Measurements from ENCODE around the gene LRRC8D.
A peak's percentile ranks its signal among the peaks of the same experiment; 100 is the strongest.

Gene LRRC8D

DNA sequence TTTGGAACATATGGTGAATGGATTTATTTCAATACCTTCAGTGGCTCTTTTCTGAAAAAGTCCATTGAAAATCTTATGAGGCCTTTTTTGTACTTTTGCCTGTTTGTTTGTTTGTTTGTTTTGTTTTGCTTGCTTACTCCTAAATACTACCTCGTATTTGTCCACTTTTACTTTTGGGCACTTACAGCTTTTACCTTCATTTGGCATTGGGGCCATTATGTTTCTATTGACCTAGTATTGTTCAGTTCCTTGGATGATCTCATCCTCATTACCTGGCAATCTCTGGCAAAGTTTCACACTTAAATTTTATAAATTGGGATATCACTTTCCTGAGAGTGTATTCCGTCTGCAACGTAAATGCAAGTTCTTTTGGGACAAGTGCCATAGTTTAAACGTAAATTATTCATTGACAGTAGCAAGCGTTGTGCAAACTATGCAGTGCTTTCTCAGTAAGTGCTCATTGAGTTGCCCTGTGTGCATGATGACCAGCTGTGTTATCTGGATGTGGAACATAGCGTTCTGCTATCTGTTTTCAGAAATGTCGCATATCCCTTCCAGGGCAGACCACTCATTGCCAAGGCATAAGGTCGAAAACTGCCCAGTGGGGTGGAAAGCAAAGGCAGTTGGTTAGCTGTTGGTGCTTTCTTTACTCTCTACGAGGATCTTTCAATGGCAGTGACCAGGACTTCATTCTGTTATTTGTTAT, 51.1 kb downstream of the LRRC8D start:
- DNase-seq (ENCODE audit: low read depth), result no peak

GRCh38 chr1:89872567-89872966, 51.7 kb downstream of the LRRC8D start:
- no peak for DNase-seq (ENCODE audit: low read depth)

DNA sequence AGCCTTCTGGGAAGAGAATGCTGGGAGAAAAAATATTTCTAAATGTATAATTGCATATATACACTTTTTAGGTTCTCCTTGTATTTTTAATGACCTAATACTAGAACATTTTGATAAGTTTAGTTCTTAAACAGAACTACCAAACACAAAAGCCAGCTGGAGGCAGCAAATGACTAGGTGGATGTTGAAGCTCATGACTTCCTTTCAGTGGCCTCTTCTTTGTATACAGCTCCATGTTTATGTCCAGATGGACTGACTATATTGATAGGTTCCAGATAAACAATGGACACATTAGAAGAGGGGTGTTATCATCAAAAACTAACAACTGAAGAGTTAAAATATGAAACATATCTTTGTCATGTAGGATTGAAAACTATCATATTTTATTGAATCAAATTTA, 52.5 kb downstream of the LRRC8D start:
- no peak for DNase-seq (ENCODE audit: low read depth)

DNA sequence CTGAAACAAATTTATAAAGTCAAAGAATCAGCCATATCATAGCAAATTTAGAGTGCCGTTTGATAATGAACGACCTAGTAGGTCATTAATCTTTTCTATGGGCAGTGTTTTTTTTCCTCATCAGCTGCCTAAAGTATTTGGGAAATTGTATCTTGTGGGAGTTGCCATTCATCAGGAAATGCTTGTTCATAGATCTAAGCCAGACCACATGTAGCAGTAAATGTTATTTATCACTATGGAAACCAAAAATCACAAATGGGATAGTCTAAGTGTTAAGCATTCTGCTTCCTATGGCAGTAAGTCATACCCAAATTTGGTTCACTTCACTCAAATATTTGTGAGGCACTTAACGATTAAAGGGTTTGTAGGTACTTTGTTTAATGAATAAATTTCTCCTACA, 52.9 kb downstream of the LRRC8D start:
- DNase-seq (ENCODE audit: low read depth), result peak; percentile 89

DNA sequence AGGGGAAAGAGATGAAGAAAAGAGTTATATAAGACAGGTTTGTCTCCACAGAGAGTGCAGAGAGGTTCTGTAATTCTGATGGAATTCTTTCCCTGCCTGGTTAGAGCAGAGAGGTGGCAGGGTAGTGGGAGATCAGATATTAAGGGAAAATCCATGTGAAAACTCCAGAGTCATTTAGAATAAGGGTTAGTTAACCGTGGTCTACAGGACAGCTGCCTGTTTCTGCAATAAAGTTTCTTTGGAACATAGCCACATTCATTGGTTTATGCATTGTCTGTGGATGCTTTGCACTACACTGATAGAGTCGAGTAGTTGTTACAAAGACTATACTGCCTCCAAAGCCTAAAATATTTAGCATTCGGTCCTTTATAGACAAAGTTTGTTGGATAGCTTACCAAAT, 55.6 kb downstream of the LRRC8D start:
- DNase-seq (ENCODE audit: low read depth), result no peak

DNA sequence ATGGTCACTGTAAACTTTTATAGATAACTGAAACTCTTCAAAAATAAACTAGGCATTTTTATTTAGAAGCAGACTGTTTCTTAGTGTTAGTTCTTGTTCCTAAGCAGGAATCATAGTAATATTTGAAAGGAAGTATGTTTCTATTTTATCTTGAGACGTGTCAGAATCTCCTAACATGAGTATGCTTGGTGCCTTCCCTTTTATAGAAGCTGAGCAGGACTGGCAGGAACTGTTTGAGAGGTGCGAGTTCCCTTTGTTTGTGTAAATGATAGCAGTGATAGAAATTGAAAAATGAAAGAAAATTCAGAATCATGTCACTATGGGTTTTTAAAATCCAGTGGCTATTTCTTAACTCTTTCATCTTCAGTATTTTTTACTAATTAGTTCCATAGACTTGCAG, 56.9 kb downstream of the LRRC8D start:
- no peak for DNase-seq (ENCODE audit: low read depth)

- no peak for DNase-seq (ENCODE audit: low read depth)
Observed at GRCh38 chr1:89878256-89878655, 57.4 kb downstream of the LRRC8D start.

DNA sequence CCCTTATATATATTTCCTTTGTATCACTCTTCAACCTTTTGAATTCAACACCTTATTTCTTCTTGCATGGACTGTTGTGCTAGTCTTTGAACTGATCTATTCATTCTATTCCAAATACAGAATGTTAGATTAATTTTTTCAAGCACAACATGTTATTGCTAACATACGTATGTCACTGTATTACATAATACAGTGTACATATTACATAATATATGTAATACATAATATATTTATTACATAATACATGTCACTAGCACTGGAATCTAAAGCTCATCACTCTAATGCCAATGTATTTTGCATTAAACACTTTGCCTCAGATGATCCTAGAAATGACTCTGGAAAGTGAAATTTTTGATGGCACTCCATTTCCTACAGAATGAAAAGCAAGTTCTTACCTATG, 59.8 kb downstream of the LRRC8D start:
- no peak for DNase-seq (ENCODE audit: low read depth)

DNA sequence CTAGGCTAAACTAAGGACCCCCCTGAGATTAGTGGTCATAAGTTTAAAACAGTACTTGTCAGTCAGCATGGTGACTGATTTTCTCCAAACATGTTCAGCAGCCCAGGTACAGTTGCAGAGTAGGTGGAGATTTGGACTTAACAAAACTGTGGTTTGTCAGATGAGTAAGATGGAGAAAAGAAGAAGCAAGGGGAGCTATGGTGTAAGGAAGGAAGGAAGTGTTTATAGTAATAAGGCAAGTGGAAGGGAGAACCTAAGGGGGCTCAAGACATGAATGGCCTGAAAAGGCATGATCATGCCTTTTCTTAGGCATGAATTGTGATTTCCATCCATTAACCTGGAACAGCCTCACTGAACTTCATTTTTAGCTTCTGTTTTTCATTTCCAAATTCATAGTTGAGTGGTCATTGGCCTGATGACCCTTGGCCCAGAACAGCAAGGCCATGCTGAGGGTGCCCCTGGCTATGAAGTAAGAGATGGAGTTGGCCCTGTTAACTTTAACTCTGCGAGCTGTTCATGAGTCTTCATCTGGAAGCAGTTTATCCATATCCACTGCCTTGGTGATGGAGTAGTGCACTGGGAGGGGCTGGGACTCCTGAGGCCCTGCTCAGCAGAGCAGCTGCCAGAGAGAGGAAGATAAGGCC, 60.7 kb downstream of the LRRC8D start:
- DNase-seq (ENCODE audit: low read depth), result no peak

GRCh38 chr1:89882348-89883029, 61.7 kb downstream of the LRRC8D start:
- no peak for DNase-seq (ENCODE audit: low read depth)

DNA sequence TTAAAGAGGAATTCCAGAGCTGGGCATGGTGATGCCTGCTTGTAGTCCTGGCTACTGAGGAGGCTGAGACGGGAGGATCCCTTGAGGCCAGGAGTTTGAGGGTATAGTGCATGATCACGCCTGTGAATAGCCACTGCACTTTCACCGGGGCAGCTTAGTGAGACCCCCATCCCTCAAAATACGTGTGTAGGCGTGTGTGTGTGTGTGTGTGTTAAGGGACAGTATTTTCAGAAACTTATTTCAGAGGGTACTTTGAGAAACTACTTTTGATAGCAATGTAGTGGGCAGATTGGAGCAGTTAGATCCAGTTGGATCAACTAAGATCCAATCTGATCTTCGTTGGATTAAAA, 62.2 kb downstream of the LRRC8D start:
- DNase-seq (ENCODE audit: low read depth), result no peak

GRCh38 chr1:89884718-89885596, 64.1 kb downstream of the LRRC8D start:
- DNase-seq (ENCODE audit: low read depth), result no peak

GRCh38 chr1:89887270-89887669, 66.4 kb downstream of the LRRC8D start:
- DNase-seq (ENCODE audit: low read depth), result no peak

GRCh38 chr1:89887713-89888112, 66.9 kb downstream of the LRRC8D start:
- DNase-seq (ENCODE audit: low read depth), result no peak

DNA sequence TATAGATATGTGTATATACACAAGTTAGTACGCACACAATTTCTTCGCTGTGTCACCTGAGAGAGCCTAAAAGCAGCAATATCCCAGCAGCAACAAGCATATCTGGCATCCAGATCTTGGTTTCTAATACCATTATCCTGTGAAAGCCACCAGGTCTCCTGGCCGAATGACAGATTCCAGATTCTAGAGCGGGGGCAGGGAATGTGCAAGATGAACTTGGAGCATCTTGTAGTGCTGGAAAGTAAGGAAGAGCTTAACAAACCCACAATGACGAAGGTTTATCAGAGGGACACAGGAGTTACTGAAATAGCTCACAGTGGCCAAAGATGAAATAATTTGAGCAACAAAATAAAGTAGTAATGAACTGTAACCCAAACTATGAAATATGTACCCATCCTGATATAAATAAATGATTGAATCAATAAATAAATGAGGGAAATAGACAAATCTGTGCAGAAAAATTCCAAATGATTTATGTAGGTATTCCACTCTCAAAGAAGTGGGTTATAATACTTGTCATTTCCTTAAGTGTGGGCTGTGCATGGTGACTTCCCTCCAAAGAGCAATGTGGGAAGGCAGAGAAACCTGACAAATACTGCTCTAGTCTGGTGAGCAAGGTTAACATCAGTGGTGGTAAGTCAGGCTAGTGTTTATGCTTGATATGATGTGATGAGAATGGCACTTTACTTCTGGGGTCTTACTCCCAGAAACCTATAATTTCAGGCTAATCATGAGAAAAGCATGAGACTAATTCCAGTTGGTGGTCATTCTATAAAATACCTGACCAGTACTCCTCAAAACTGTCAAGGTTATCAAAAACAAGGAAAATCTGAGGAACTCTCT, 67.9 kb downstream of the LRRC8D start:
- no peak for DNase-seq (ENCODE audit: low read depth)

DNA sequence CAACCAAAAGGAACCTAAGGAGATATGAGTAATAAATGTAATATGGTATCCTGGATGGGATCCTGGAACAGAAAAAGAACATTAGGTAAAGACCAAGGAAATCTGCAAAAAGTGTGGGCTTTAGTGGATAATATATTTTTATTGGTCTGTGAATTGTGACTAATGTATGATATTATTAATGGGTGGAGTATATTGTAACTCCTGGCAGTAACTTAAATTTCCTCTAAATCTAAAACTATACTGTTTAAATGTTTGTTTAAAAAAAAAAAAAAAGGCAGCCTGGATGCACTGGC, 68.4 kb downstream of the LRRC8D start:
- no peak for DNase-seq (ENCODE audit: low read depth)

GRCh38 chr1:89890085-89890752, 69.4 kb downstream of the LRRC8D start:
- DNase-seq (ENCODE audit: low read depth), result no peak

- DNase-seq (ENCODE audit: low read depth), result no peak
Observed at GRCh38 chr1:89892816-89893215, 72.0 kb downstream of the LRRC8D start.

DNA sequence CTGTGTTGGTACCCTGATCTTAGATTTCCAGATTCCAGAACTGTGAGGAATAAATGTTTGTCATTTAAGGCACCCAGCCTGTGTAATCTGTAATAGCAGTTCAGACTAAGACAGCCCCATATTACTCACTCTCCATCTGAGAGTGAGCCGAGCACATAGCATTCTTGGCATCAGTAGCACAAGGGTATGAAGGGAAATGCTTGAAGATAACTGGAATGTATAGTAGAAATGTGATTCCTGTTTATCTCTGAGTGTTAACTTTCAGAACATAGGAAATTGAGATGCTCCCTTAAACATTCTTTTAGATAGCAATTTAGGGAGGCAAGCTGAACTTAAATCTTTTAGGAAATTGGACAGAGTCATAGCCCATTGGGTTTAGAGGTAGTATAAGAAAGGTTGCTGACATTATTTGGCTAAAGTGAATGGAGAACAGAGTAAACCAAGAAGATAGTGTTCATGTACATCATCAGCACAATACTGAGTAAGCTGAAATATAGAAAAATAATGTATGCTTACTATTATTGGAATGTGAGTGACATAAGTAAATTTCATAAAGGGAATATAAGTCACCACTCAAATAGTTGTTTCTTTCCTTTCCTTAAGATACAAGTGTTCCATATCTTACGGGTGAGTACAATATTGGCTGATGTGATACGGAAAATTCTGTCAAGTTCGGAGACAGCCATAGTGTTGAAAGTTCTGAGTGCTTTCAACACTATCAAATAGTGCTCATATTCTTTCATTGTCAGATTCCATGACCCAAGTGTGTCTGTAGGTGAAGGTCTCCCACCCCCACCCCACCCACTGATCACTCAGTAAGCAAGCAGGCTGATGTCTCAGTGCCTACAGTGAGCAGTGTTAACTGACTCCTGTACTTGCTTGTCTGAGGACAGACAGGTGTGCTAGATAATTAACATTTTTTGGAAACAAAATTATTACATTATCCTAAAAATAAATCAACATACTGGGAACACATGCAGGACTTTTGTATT, 73.7 kb downstream of the LRRC8D start:
- no peak for DNase-seq (ENCODE audit: low read depth)

Data from GM04503 (cell line).